ENCODE results near the gene BEGAIN.

The BEGAIN gene

GRCh38 chr14:100615736-100616695 lies 28.8 kb upstream of the BEGAIN start:
- no peak for ATAC-seq

GRCh38 chr14:100614803-100615202 lies 27.6 kb upstream of the BEGAIN start:
- no peak for ATAC-seq

GRCh38 chr14:100612986-100613385 lies 25.8 kb upstream of the BEGAIN start:
- ATAC-seq = no peak

- no peak for ATAC-seq
Measured at GRCh38 chr14:100611811-100612480, 24.7 kb upstream of the BEGAIN start.

GRCh38 chr14:100610511-100611217 lies 23.4 kb upstream of the BEGAIN start:
- ATAC-seq = no peak

GRCh38 chr14:100609941-100610391 lies 22.7 kb upstream of the BEGAIN start:
- no peak for ATAC-seq

- ATAC-seq = no peak
Measured at GRCh38 chr14:100609331-100609870, 22.2 kb upstream of the BEGAIN start.

GRCh38 chr14:100608586-100609330 lies 21.5 kb upstream of the BEGAIN start:
- no peak for ATAC-seq

- no peak for ATAC-seq
Measured at GRCh38 chr14:100608064-100608463, 20.8 kb upstream of the BEGAIN start.

GRCh38 chr14:100607611-100607956 lies 20.4 kb upstream of the BEGAIN start:
- ATAC-seq = no peak

- ATAC-seq = no peak
Measured at GRCh38 chr14:100606687-100607610, 19.7 kb upstream of the BEGAIN start.

- no peak for ATAC-seq
Measured at GRCh38 chr14:100605706-100606686, 18.8 kb upstream of the BEGAIN start.

GRCh38 chr14:100605230-100605629 lies 18.0 kb upstream of the BEGAIN start:
- no peak for ATAC-seq

- ATAC-seq = no peak
Measured at GRCh38 chr14:100604709-100605108, 17.5 kb upstream of the BEGAIN start.

GRCh38 chr14:100604121-100604501 lies 16.9 kb upstream of the BEGAIN start:
- ATAC-seq = no peak

GRCh38 chr14:100603341-100604120 lies 16.3 kb upstream of the BEGAIN start:
- ATAC-seq = no peak

GRCh38 chr14:100602621-100603230 lies 15.5 kb upstream of the BEGAIN start:
- ATAC-seq = no peak

GRCh38 chr14:100601914-100602313 lies 14.7 kb upstream of the BEGAIN start:
- ATAC-seq = no peak

GRCh38 chr14:100601064-100601463 lies 13.8 kb upstream of the BEGAIN start:
- no peak for ATAC-seq

Measured in activated CD4-positive, CD25-positive, alpha-beta regulatory T cell treated with anti-CD3 and anti-CD28 coated beads, Interleukin-2, amount 50 U/mL, for 24 hours (primary cell).